Measurements from ENCODE around the gene TMPRSS11D. TPM values are rescaled to one million over a fixed set of nuclear protein-coding genes. Genes with fewer than 3 reads are reported as not detected.

The TMPRSS11D gene
- total RNA-seq, 1 experiment from 2014 or later: not detected

GRCh38 chr4:67894659-67895058, 10.9 kb upstream of the TMPRSS11D start (continued):
- TF ChIP-seq REST (IDR thresholded peaks at IDR 0.05; ENCODE audit: low read depth) (no peak), POLR2A (IDR thresholded peaks at IDR 0.05; ENCODE audit: borderline replicate concordance, extremely low read depth, insufficient read depth, insufficient read length) (no peak), CBX3 (IDR thresholded peaks at IDR 0.05; ENCODE audit: low read depth) (no peak)

GRCh38 chr4:67892905-67893304, 9.1 kb upstream of the TMPRSS11D start:
- Histone ChIP-seq H2AFZ (ENCODE audit: low read depth, low read length, poor library complexity, severe bottlenecking) (no peak overlapping the region), H3K4me1 (ENCODE audit: control insufficient read depth in 1 of 2, insufficient read depth in 2 of 2, low read length in 2 of 2) (no peaks in the 10 kb centered on the region), H4K20me1 (ENCODE audit: insufficient read depth) (no peaks in the 10 kb centered on the region), H3K79me2 (ENCODE audit: insufficient read depth, low read length) (no peaks in the 10 kb centered on the region), H3K27ac (ENCODE audit: low read depth, low read length) (no peak overlapping the region), H3K9ac (ENCODE audit: low read length) (no peak overlapping the region), H3K36me3 (ENCODE audit: control insufficient read depth in 1 of 2, insufficient read depth in 2 of 2, low read length in 2 of 2) (no peaks in the 10 kb centered on the region), H3K9me3 (ENCODE audit: control insufficient read depth in 1 of 2, insufficient read depth in 1 of 2, low read depth in 1 of 2, low read length in 2 of 2) (no peaks in the 10 kb centered on the region), H3K4me3 (replicated peaks in 1 of 2; ENCODE audit: low read depth in 1 of 2, low read length in 2 of 2) (no peak overlapping the region), H3K9me2 (ENCODE audit: insufficient read depth) (no peaks in the 10 kb centered on the region), H3K4me2 (ENCODE audit: low read length) (no peak overlapping the region), H3K27me3 (ENCODE audit: insufficient read depth, low read length) (no peaks in the 10 kb centered on the region)
- no TSS peak for BruUV-seq (replicated peaks)
- ChIA-PET POLR2A (no interaction called here), RAD21 (ENCODE audit: low non-redundant PET in 1 of 2, low total read pairs in 2 of 2, uncharacterized antibody in 2 of 2, unreplicated experiment in 2 of 2) (no interaction called here), CTCF (interaction anchor here (1.2 kb wide), 1 partner anchor 18 kb away, joined by 4 read pairs; no protein-coding TSS in a partner anchor)
- peak; percentile 60 for ATAC-seq
- no peak for DNase-seq (ENCODE audit: low read depth, low spot score)
- no peak for TF ChIP-seq ZBTB33 (IDR thresholded peaks at IDR 0.05; ENCODE audit: extremely low read depth, insufficient replicate concordance, low read length)
- peak in 2 of 3 experiments; percentile 13 to 25; a peak in 1 of 6 replicates for TF ChIP-seq CTCF (IDR thresholded peaks at IDR 0.05 in 2 of 3, conservative IDR thresholded peaks at IDR 0.05 in 1 of 3; ENCODE audit: borderline replicate concordance in 1 of 3, insufficient read depth in 1 of 3, low read depth in 2 of 3, low read length in 2 of 3)
- peak; percentile 30; the same call in 1 of the 2 replicates for TF ChIP-seq RAD21 (IDR thresholded peaks at IDR 0.05; ENCODE audit: low read depth)
- no peak for TF ChIP-seq EZH2 (IDR thresholded peaks at IDR 0.05)
- intact Hi-C loops (cut with micrococcal nuclease): no loop called here
